Breast epithelium (tissue), 4 donors: Measurements from ENCODE around the gene OR2L8. TPM values are rescaled to one million over a fixed set of nuclear protein-coding genes. Genes with fewer than 3 reads are reported as not detected.

Experiments used
- DNase-seq, 2 donors: peaks; one replicate each; pipeline ENCODE4 v3.0.0-alpha.2; 2019; ENCODE audit warnings: low spot score in 2 of 2
- H3K27ac ChIP-seq, 2 donors: fragments of 200-600 bp; sonication (generic) in 1 of 2; one replicate each; pipeline ENCODE4 v1.5.1; 2016 to 2019; ENCODE audit warnings: mild to moderate bottlenecking in 1 of 2
- H3K27me3 ChIP-seq, 2 donors: fragments of 200-600 bp; sonication (generic) in 1 of 2; one replicate each; pipeline versions ENCODE4 v1.5.1 to v1.6.0; 2017 to 2019; ENCODE audit warnings: control low read depth in 1 of 2, mild to moderate bottlenecking in 1 of 2
- H3K36me3 ChIP-seq: fragments of 200-600 bp; one replicate; pipeline ENCODE4 v1.5.1; 2019
- H3K4me1 ChIP-seq, 2 donors: fragments of 200-600 bp; sonication (generic); one replicate each; pipeline ENCODE4 v1.5.1; 2016 to 2019; ENCODE audit warnings: control low read depth in 1 of 2
- H3K4me3 ChIP-seq, 3 donors: fragments of 200-600 bp; sonication (generic); 1 replicate in 2 of 3; 2 replicates in 1 of 3; pipeline ENCODE4 v1.5.1; 2016 to 2019; ENCODE audit warnings: mild to moderate bottlenecking in 3 of 3, moderate library complexity in 2 of 3
- H3K9me3 ChIP-seq, 2 donors: fragments of 200-600 bp; sonication (generic) in 1 of 2; one replicate each; pipeline ENCODE4 v1.5.1; 2016 to 2019; ENCODE audit warnings: control low read depth in 1 of 2
- CTCF ChIP-seq, 3 donors: fragments of 450-650 bp; IDR thresholded peaks; one replicate each; pipeline ENCODE4 v1.5.1; 2016 to 2017; ENCODE audit warnings: antibody characterized with exemption in 3 of 3, mild to moderate bottlenecking in 3 of 3, moderate library complexity in 3 of 3
- POLR2A ChIP-seq: fragments of 450-650 bp; IDR thresholded peaks from one replicate; pipeline ENCODE4 v1.6.1; 2016; ENCODE audit warnings: antibody characterized with exemption, mild to moderate bottlenecking, moderate library complexity
- POLR2AphosphoS5 ChIP-seq, 3 donors: sonication (generic); formaldehyde crosslinking; IDR thresholded peaks; one replicate each; pipeline ENCODE4 v1.6.1; 2017; ENCODE audit warnings: antibody characterized with exemption in 3 of 3
- intact Hi-C: fragments of 100-400 bp; cut with DNase I; formaldehyde crosslinking; loops from one replicate; pipeline ENCODE4 v1.15.1; 2023; ENCODE audit warnings: low total_unique reads
- total RNA-seq, 3 donors: library from RNA; depleted of rRNA; stranded (reverse); fragments of >200 nt; gene quantifications; one replicate each; pipeline ENCODE4 v1.1.0, GENCODE V29; 2016

OR2L8 gene
- total RNA-seq, 3 donors from 2014 or later, result 0.73 to 1.3 TPM; not detected in 1

GRCh38 chr1:247966532-247967204 is 18.0 kb downstream of the OR2L8 start:
- no peak for DNase-seq
- TF ChIP-seq POLR2A (no peak), CTCF (IDR thresholded peaks at IDR 0.05) (no peak), POLR2AphosphoS5 (IDR thresholded peaks at IDR 0.05) (no peak)
- no peaks in the 10 kb centered on the region for H3K4me1 ChIP-seq
- no peak overlapping the region for H3K27ac ChIP-seq
- H3K9me3 ChIP-seq, result no peaks in the 10 kb centered on the region
- intact Hi-C loops, result no loop called here
- no peaks in the 10 kb centered on the region for H3K27me3 ChIP-seq
- H3K36me3 ChIP-seq, result no peaks in the 10 kb centered on the region
- no peak overlapping the region for H3K4me3 ChIP-seq

- Histone ChIP-seq H3K36me3 (no peaks in the 10 kb centered on the region), H3K4me1 (no peaks in the 10 kb centered on the region), H3K9me3 (no peaks in the 10 kb centered on the region), H3K27me3 (no peaks in the 10 kb centered on the region), H3K4me3 (no peak overlapping the region), H3K27ac (no peak overlapping the region)
- intact Hi-C loops, result no loop called here
- no peak for DNase-seq
- TF ChIP-seq POLR2A (no peak), CTCF (IDR thresholded peaks at IDR 0.05) (no peak), POLR2AphosphoS5 (IDR thresholded peaks at IDR 0.05) (no peak)
Measured at GRCh38 chr1:247992986-247993385, 44.3 kb downstream of the OR2L8 start.

GRCh38 chr1:247998811-247999210 is 50.2 kb downstream of the OR2L8 start:
- no peaks in the 10 kb centered on the region for H3K4me1 ChIP-seq
- H3K36me3 ChIP-seq, result no peaks in the 10 kb centered on the region
- DNase-seq, result no peak
- no peaks in the 10 kb centered on the region for H3K27me3 ChIP-seq
- H3K9me3 ChIP-seq, result no peaks in the 10 kb centered on the region
- TF ChIP-seq CTCF (IDR thresholded peaks at IDR 0.05), result no peak
- TF ChIP-seq POLR2AphosphoS5 (IDR thresholded peaks at IDR 0.05), result no peak
- no peak for TF ChIP-seq POLR2A
- H3K4me3 ChIP-seq, result no peak overlapping the region
- no peak overlapping the region for H3K27ac ChIP-seq
- intact Hi-C loops, result no loop called here

Other genes with a start within 250 kb of the OR2L8 start
- gene OR6F1, start 232.2 kb upstream of the OR2L8 start, total RNA-seq, result not detected
- 1 to 10 TPM in 2 of 3 donors, not detected in 1; 1.0 to 1.3 TPM for gene OR14K1, start 210.2 kb upstream of the OR2L8 start, total RNA-seq
- gene OR14A2, start 200.7 kb upstream of the OR2L8 start, total RNA-seq, result not detected
- not detected for gene OR1C1, start 188.3 kb upstream of the OR2L8 start, total RNA-seq
- not detected for gene OR14A16, start 124.7 kb upstream of the OR2L8 start, total RNA-seq
- gene OR11L1, start 107.0 kb upstream of the OR2L8 start, total RNA-seq, result not detected
- gene TRIM58, start 91.7 kb upstream of the OR2L8 start, total RNA-seq, result 1 to 10 TPM in 2 of 3 donors, under 1 TPM in 1; 0.32 to 4.6 (median 1.0) TPM
- 1 to 10 TPM in 1 of 3 donors, not detected in 2; 3.6 TPM for gene OR2W3, start 53.3 kb upstream of the OR2L8 start, total RNA-seq
- not detected for gene OR2T8, start 28.6 kb upstream of the OR2L8 start, total RNA-seq
- gene OR2AJ1, start 24.0 kb upstream of the OR2L8 start, total RNA-seq, result not detected
- under 1 TPM in 1 of 3 donors, not detected in 2; 0.44 TPM for gene OR2AK2, start 16.4 kb downstream of the OR2L8 start, total RNA-seq
- under 1 TPM in 2 of 3 donors, not detected in 1; 0.44 to 0.66 TPM for gene OR2L5, start 64.8 kb downstream of the OR2L8 start, total RNA-seq
- under 1 TPM in 2 of 3 donors, not detected in 1; 0.66 to 0.73 TPM for gene OR2L2, start 81.2 kb downstream of the OR2L8 start, total RNA-seq
- under 1 TPM in 2 of 3 donors, not detected in 1; 0.15 to 0.33 TPM for gene OR2L3, start 98.0 kb downstream of the OR2L8 start, total RNA-seq
- gene OR2L13, start 146.3 kb downstream of the OR2L8 start, total RNA-seq, result under 1 TPM in 2 of 3 donors, not detected in 1; 0.29 to 0.33 TPM
- not detected for gene OR2M5, start 196.3 kb downstream of the OR2L8 start, total RNA-seq
- gene OR2M2, start 226.0 kb downstream of the OR2L8 start, total RNA-seq, result not detected
- under 1 TPM in 2 of 3 donors, not detected in 1; under 0.01 to 0.29 TPM for gene OR2M3, start 248.4 kb downstream of the OR2L8 start, total RNA-seq